OCI-LY7 (cell line): Measurements from ENCODE around the gene AKR7A2. TPM values are rescaled to one million over a fixed set of nuclear protein-coding genes. Genes with fewer than 3 reads are reported as not detected.

Experiments
- BruUV-seq: library from RNA; stranded (reverse); fragments of 400-500 nt; replicated peaks from 2 replicates; lab custom pipeline; 2021; lab: Mats Ljungman, UMichigan
- CTCF ChIA-PET: fragments of 300-600 bp; sonication (Branson Sonifier 250); formaldehyde crosslinking; loops from one replicate; lab custom pipeline; 2022; ENCODE audit warnings: antibody characterized with exemption; ENCODE audit not compliant: unreplicated experiment; lab: Charles Lee
- POLR2A ChIA-PET: fragments of 300-600 bp; sonication (Branson Sonifier 250); formaldehyde crosslinking; loops from one replicate; lab custom pipeline; 2022; ENCODE audit warnings: antibody characterized with exemption; lab: Charles Lee
- DNase-seq: peaks from one replicate; pipeline ENCODE4 v3.0.0-alpha.2; 2015; ENCODE audit warnings: low spot score
- H2AFZ ChIP-seq: fragments of 200-600 bp; sonication (generic), shearing (Covaris generic); 2 replicates; pipeline ENCODE4 v1.6.1; 2014; ENCODE audit warnings: mild to moderate bottlenecking, antibody characterized with exemption, low read length, moderate library complexity
- H3K27ac ChIP-seq: fragments of 200-600 bp; sonication (generic); 2 replicates; pipeline ENCODE4 v1.5.1; 2014; ENCODE audit warnings: mixed run types, low read depth, mild to moderate bottlenecking, moderate library complexity, low read length, inconsistent platforms; ENCODE audit not compliant: poor library complexity, severe bottlenecking
- H3K36me3 ChIP-seq: fragments of 200-600 bp; sonication (generic); 2 replicates; pipeline ENCODE4 v1.6.1; 2014; ENCODE audit warnings: mild to moderate bottlenecking, antibody characterized with exemption, low read length, moderate library complexity, mixed read lengths; ENCODE audit not compliant: insufficient read depth
- H3K4me1 ChIP-seq: fragments of 200-600 bp; sonication (generic); 2 replicates; pipeline ENCODE4 v1.5.1; 2014; ENCODE audit warnings: mild to moderate bottlenecking, low read length; ENCODE audit not compliant: insufficient read depth, poor library complexity, severe bottlenecking
- H3K4me2 ChIP-seq: fragments of 200-600 bp; sonication (generic); 2 replicates; pipeline ENCODE4 v1.6.1; 2014; ENCODE audit warnings: mild to moderate bottlenecking, low read length
- H3K4me3 ChIP-seq: fragments of 200-600 bp; sonication (generic); 2 replicates; pipeline ENCODE4 v1.5.1; 2014; ENCODE audit warnings: mild to moderate bottlenecking, low read depth, low read length; ENCODE audit not compliant: poor library complexity, severe bottlenecking
- H3K79me2 ChIP-seq: fragments of 200-600 bp; sonication (generic); 2 replicates; pipeline ENCODE4 v1.6.1; 2016; ENCODE audit warnings: low read depth, mild to moderate bottlenecking, low read length, moderate library complexity, mixed read lengths; ENCODE audit not compliant: insufficient read depth
- H3K9me2 ChIP-seq: fragments of 200-600 bp; sonication (generic); 2 replicates; pipeline ENCODE4 v1.6.1; 2016; ENCODE audit warnings: mild to moderate bottlenecking, low read length, mixed read lengths; ENCODE audit not compliant: insufficient read depth
- H3K9me3 ChIP-seq: fragments of 200-600 bp; sonication (generic); 2 replicates; pipeline ENCODE4 v1.6.1; 2014; ENCODE audit warnings: mild to moderate bottlenecking, mixed run types, low read length, mixed read lengths
- H4K20me1 ChIP-seq: fragments of 200-600 bp; sonication (generic); 2 replicates; pipeline ENCODE4 v1.6.1; 2014; ENCODE audit warnings: mild to moderate bottlenecking, antibody characterized with exemption, low read length, moderate library complexity, mixed read lengths; ENCODE audit not compliant: insufficient read depth
- EZH2phosphoT487 ChIP-seq: fragments of 200-600 bp; sonication (generic); IDR thresholded peaks from 2 replicates; pipeline ENCODE4 v1.6.1; 2018; ENCODE audit warnings: low read depth, borderline replicate concordance, mild to moderate bottlenecking, mixed run types, antibody characterized with exemption, low read length, moderate library complexity, mixed read lengths
- intact Hi-C: fragments of 100-400 bp; cut with micrococcal nuclease; formaldehyde crosslinking; loops from one replicate; pipeline ENCODE4 v1.10.0; 2022; ENCODE audit not compliant: unreplicated experiment
- total RNA-seq, 2 experiments: library from RNA; depleted of rRNA in 1 of 2; stranded (reverse); fragments of >200 nt in 1 of 2; shearing (Covaris generic) in 1 of 2; gene quantifications; 2 replicates each; pipeline ENCODE4 v1.2.3, GENCODE V29; 2014 to 2022
- TF ChIP-seq, protein P1 (sequence below): fragments of 200-600 bp; sonication (generic); conservative IDR thresholded peaks from 2 replicates; pipeline ENCODE4 v1.5.1; 2014; ENCODE audit warnings: mild to moderate bottlenecking, antibody characterized with exemption, low read length, moderate library complexity, mixed read lengths

AKR7A2 gene
- total RNA-seq, 2 experiments from 2014 or later = 54.2 to 75.2 TPM

DNA sequence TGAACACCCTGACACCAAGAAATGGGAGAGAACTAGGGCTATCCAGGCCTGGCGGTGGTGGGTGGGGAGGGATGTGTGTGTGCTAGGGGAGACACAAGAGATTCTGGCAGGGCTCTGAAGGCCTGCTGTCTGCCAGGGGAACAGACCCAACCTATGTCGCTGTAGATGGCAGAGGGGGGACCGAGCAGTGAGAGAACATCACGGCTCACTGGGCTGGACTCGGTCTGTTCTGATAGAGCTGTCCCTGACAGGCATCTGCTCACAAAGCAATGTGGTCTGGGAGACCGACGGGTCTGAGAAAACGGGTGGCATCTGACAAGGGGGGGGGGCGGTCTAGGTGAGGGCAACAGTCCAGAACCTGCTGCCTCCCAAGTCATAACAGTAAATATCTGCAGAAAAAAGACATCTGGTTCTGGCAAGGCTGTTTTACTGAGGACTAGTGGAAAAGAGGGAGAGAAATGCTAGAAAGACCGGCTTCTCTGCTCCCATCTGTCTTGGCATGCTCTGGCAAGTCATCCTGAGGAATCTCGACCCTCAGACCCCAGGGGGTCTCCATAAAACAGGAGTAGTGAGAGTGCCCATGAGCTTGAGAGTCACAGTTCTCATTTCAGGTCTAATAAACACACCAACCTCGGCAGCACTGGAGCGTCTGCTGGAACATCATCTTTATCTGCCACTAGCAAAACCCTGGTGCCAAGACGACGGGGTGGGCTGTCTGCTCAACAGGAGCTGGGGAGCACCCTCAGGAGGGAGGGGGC, 36.7 kb upstream of the AKR7A2 start:
- no peaks in the 10 kb centered on the region for H3K9me2 ChIP-seq
- H3K36me3 ChIP-seq = peaks cover 19% of the 10 kb centered on the region; the same call in 1 of the 2 replicates
- no peak overlapping the region for H2AFZ ChIP-seq
- intact Hi-C loops = no loop called here
- no peaks in the 10 kb centered on the region for H3K4me1 ChIP-seq
- TF ChIP-seq, protein P1, sequence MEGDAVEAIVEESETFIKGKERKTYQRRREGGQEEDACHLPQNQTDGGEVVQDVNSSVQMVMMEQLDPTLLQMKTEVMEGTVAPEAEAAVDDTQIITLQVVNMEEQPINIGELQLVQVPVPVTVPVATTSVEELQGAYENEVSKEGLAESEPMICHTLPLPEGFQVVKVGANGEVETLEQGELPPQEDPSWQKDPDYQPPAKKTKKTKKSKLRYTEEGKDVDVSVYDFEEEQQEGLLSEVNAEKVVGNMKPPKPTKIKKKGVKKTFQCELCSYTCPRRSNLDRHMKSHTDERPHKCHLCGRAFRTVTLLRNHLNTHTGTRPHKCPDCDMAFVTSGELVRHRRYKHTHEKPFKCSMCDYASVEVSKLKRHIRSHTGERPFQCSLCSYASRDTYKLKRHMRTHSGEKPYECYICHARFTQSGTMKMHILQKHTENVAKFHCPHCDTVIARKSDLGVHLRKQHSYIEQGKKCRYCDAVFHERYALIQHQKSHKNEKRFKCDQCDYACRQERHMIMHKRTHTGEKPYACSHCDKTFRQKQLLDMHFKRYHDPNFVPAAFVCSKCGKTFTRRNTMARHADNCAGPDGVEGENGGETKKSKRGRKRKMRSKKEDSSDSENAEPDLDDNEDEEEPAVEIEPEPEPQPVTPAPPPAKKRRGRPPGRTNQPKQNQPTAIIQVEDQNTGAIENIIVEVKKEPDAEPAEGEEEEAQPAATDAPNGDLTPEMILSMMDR = no peak
- TF ChIP-seq EZH2phosphoT487 = no peak
- ChIA-PET CTCF (no interaction called here), POLR2A (no interaction called here)
- BruUV-seq = no TSS peak
- H3K4me3 ChIP-seq = no peak overlapping the region
- H3K27ac ChIP-seq = no peak overlapping the region
- no peaks in the 10 kb centered on the region for H3K79me2 ChIP-seq
- H3K4me2 ChIP-seq = no peak overlapping the region
- no peaks in the 10 kb centered on the region for H3K9me3 ChIP-seq
- H4K20me1 ChIP-seq = no peaks in the 10 kb centered on the region
- DNase-seq = no peak

DNA sequence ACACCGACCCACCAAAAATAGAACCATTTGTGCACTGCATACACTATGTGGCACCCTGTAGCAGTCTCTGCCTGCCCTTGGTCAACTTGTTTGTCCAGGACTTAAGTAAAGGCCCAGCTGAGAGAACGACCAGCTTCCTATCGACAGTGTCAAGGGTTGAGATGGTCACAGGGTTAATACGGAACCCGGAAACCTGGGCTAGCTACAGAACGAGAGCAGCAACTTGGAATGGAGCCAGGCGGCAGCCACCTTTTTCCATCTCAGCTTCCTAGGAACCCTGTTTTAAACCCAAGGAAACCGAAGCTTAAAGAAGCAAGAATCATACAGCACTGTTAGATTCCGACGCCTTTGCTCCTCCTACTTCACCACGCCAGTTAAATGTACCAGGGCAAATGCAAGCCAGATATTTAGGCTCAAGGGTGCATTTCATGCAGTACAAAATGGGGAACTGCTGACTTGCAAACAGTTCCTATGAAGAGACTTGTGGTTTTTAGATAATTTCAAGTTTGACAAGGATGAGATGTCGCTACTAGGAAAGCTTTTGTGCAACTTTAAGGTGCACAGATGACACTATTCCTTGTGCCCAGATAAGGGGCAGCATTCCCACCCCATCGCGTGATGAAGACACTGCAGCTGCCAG, 35.7 kb upstream of the AKR7A2 start:
- Histone ChIP-seq H2AFZ (no peak overlapping the region), H4K20me1 (no peaks in the 10 kb centered on the region), H3K9me3 (no peaks in the 10 kb centered on the region), H3K4me2 (no peak overlapping the region), H3K27ac (no peak overlapping the region), H3K36me3 (peaks cover 16% of the 10 kb centered on the region; the same call in 1 of the 2 replicates), H3K79me2 (no peaks in the 10 kb centered on the region), H3K4me3 (no peak overlapping the region), H3K9me2 (no peaks in the 10 kb centered on the region), H3K4me1 (no peaks in the 10 kb centered on the region)
- no TSS peak for BruUV-seq
- intact Hi-C loops = no loop called here
- no peak for DNase-seq
- CTCF ChIA-PET = no interaction called here
- TF ChIP-seq, protein P1 = no peak
- no peak for TF ChIP-seq EZH2phosphoT487
- POLR2A ChIA-PET = no interaction called here

GRCh38 chr1:19346026-19346425, 34.1 kb upstream of the AKR7A2 start:
- Histone ChIP-seq H4K20me1 (no peaks in the 10 kb centered on the region), H3K9me3 (no peaks in the 10 kb centered on the region), H3K36me3 (peaks cover 16% of the 10 kb centered on the region; the same call in 1 of the 2 replicates), H2AFZ (no peak overlapping the region), H3K4me2 (no peak overlapping the region), H3K4me1 (no peaks in the 10 kb centered on the region), H3K9me2 (no peaks in the 10 kb centered on the region), H3K27ac (no peak overlapping the region), H3K4me3 (no peak overlapping the region), H3K79me2 (no peaks in the 10 kb centered on the region)
- no peak for DNase-seq
- CTCF ChIA-PET = interaction anchor here (0.5 kb wide), 1 partner anchor 110 kb away, joined by 3 read pairs; no protein-coding TSS in a partner anchor
- POLR2A ChIA-PET = interaction anchor here (0.6 to 0.7 kb wide), 4 partner anchors 9 to 1559 kb away, joined by 3 to 6 read pairs (median 4); no protein-coding TSS in a partner anchor
- intact Hi-C loops = no loop called here
- no TSS peak for BruUV-seq
- TF ChIP-seq, protein P1 = no peak
- TF ChIP-seq EZH2phosphoT487 = no peak
